ENCODE data around the gene VPS11. TPM values are rescaled to one million over a fixed set of nuclear protein-coding genes. Genes with fewer than 3 reads are reported as not detected.
A peak's percentile ranks its signal among the peaks of the same experiment; 100 is the strongest.

The VPS11 gene
- total RNA-seq, 4 donors from 2014 or later: 15.2 to 28.4 (median 18.2) TPM

DNA sequence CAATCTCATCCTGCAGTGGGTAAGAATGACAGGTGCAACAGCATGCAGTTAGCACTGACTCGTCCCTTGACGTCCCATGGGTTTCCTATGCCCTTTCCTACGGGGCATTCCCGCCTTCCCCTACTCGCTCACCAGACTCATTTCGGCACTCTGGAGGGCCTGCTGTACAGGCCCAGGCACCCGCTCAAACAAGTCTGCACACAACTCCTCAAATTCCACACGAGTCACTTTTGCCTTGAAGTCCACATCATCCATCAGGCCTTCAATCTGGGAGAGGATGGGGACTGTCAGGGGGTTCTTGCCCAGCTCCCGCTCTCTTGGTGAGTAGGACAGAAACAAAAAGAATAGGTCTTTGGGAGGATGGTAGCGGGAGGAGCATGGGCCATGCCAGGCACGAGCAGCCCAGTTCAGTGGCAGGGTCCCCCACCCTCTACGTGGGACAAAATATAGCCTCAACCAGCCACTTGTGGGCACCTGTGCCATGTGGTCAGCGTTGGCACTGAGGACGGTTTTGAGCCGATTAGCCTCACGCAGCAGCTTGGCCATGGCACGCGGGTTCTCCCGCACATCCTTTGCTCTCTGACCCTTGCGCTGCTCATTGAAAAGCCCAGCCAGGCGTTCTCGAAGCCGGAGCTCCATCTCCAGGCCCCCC is 15.3 kb upstream of the VPS11 start:
- no peak for DNase-seq
- 70 to 79% methylated on average over 11 to 23 of the region's 23 CpGs for WGBS, 2 donors
- no peak overlapping the region for H3K4me3 ChIP-seq

GRCh38 chr11:119054418-119054817 is 13.2 kb upstream of the VPS11 start:
- peaks cover 26 to 60% (median 30%) of the 10 kb centered on the region in 3 donors for H3K36me3 ChIP-seq
- intact Hi-C loops (cut with DNase I): no loop called here
- H3K27me3 ChIP-seq: no peaks in the 10 kb centered on the region
- H3K9me3 ChIP-seq: no peaks in the 10 kb centered on the region
- no peak overlapping the region for H3K4me3 ChIP-seq
- WGBS, 2 donors: 100% methylated on average over 6 of the region's 10 CpGs; no CpG with 5 or more reads in 1 of the 2 donors
- H3K27ac ChIP-seq: no peak overlapping the region
- H3K4me1 ChIP-seq: peaks cover 9 to 32% (median 19%) of the 10 kb centered on the region in 3 donors
- no peak for DNase-seq
- TF ChIP-seq CTCF (IDR thresholded peaks at IDR 0.05) (no peak), POLR2A (IDR thresholded peaks at IDR 0.05) (no peak)

More for the DNA sequence above, 15.3 kb upstream of the VPS11 start:
- intact Hi-C loops (cut with DNase I): no loop called here
- H3K9me3 ChIP-seq: no peaks in the 10 kb centered on the region
- H3K36me3 ChIP-seq: peaks cover 44 to 82% (median 51%) of the 10 kb centered on the region in 3 donors
- H3K4me1 ChIP-seq: peaks cover 9 to 21% (median 12%) of the 10 kb centered on the region in 3 donors
- no peaks in the 10 kb centered on the region for H3K27me3 ChIP-seq
- TF ChIP-seq CTCF (IDR thresholded peaks at IDR 0.05) (no peak), POLR2A (IDR thresholded peaks at IDR 0.05) (no peak)
- H3K27ac ChIP-seq: no peak overlapping the region

- peaks cover 9 to 32% (median 19%) of the 10 kb centered on the region in 3 donors for H3K4me1 ChIP-seq
- peaks cover 23 to 46% (median 26%) of the 10 kb centered on the region in 3 donors for H3K36me3 ChIP-seq
- H3K27me3 ChIP-seq: no peaks in the 10 kb centered on the region
- peak overlapping the region; percentile 61 to 99 (median 96) for H3K4me3 ChIP-seq
- intact Hi-C loops (cut with DNase I): no loop called here
- DNase-seq: no peak
- TF ChIP-seq CTCF (IDR thresholded peaks at IDR 0.05): no peak
- TF ChIP-seq POLR2A (IDR thresholded peaks at IDR 0.05): no peak
- 37 to 46% methylated on average over 4 to 6 of the region's 6 CpGs for WGBS, 2 donors
- H3K9me3 ChIP-seq: no peaks in the 10 kb centered on the region
- peak overlapping the region in 3 of 4 donors; percentile 87 to 94 (median 94) for H3K27ac ChIP-seq
Observed at GRCh38 chr11:119055901-119056300, 11.7 kb upstream of the VPS11 start.

DNA sequence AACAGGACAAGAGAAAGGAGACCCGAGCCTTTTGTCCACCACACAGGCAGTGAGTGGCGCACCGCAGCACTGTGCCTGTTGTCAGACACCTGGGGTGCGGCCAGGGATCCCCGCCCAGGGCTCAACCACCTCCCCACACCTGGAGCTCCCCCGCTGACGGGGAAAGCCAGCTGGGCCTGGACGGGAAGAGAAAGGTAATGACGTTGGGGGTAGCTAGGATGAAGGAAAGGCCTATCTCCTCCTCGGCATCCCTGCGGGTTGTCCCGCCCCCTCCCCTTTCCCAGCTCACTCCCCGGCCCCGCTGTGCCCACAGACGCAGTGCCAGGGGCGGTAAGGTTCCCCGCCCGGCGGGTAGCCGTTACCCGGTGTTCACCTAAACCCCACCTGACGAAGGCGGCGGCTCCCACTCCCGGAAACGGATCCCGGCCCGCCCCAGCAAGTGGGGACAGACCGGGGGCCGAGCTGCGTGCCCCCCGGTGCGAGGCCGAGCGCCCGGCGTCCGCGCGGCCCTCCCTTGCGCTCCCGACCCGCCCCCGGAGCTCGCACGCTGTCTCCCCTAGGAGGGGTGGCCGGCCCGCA is 11.1 kb upstream of the VPS11 start:
- 0 to 2% methylated on average over 3 to 13 of the region's 48 CpGs for WGBS, 2 donors
- Histone ChIP-seq H3K27ac (peak overlapping the region; percentile 87 to 94 (median 93)), H3K27me3 (no peaks in the 10 kb centered on the region), H3K36me3 (peaks cover 23 to 43% (median 26%) of the 10 kb centered on the region in 3 donors), H3K4me1 (peaks cover 9 to 32% (median 19%) of the 10 kb centered on the region in 3 donors), H3K9me3 (no peaks in the 10 kb centered on the region), H3K4me3 (peak overlapping the region; percentile 61 to 99 (median 96))
- DNase-seq: no peak
- TF ChIP-seq CTCF (IDR thresholded peaks at IDR 0.05): no peak
- intact Hi-C loops (cut with DNase I): no loop called here
